H1 (cell line): Measurements from ENCODE around the gene CASP9. TPM values are rescaled to one million over a fixed set of nuclear protein-coding genes. Genes with fewer than 3 reads are reported as not detected.

Experiments
- BRCA1 ChIP-seq: IDR thresholded peaks from 2 replicates; pipeline ENCODE4 v1.6.1; 2012; ENCODE audit warnings: low read depth, low read length, improper control_type of control experiment
- CEBPB ChIP-seq: IDR thresholded peaks from 2 replicates; pipeline ENCODE4 v1.6.1; 2012; ENCODE audit warnings: low read depth, low read length
- CHD7 ChIP-seq: fragments of 300-600 bp; sonication (generic); IDR thresholded peaks from 2 replicates; pipeline ENCODE4 v1.7.1; 2012; ENCODE audit warnings: low read length, moderate library complexity, mild to moderate bottlenecking, inconsistent platforms; ENCODE audit not compliant: insufficient replicate concordance
- EP300 ChIP-seq, 2 experiments: IDR thresholded peaks; 1 replicate in 1 of 2; 2 replicates in 1 of 2; pipeline ENCODE4 v1.6.1; 2011 to 2012; ENCODE audit warnings: low read depth in 2 of 2, low read length in 2 of 2, mild to moderate bottlenecking in 2 of 2, borderline replicate concordance in 1 of 2, inconsistent platforms in 1 of 2, moderate library complexity in 1 of 2
- JUND ChIP-seq: IDR thresholded peaks from 2 replicates; pipeline ENCODE4 v1.6.1; 2011; ENCODE audit warnings: mild to moderate bottlenecking, improper control_type of control experiment, low read length
- NRF1 ChIP-seq: IDR thresholded peaks from 2 replicates; pipeline ENCODE4 v1.6.1; 2011; ENCODE audit warnings: mild to moderate bottlenecking, low read depth, low read length, improper control_type of control experiment
- PHF8 ChIP-seq: fragments of 200-600 bp; sonication (generic); conservative IDR thresholded peaks from 2 replicates; pipeline ENCODE4 v1.7.1; 2012; ENCODE audit warnings: low read depth, mild to moderate bottlenecking, inconsistent platforms, low read length, moderate library complexity
- RFX5 ChIP-seq: IDR thresholded peaks from 2 replicates; pipeline ENCODE4 v1.6.1; 2011; ENCODE audit warnings: low read depth, low read length, improper control_type of control experiment, borderline replicate concordance
- SP4 ChIP-seq: IDR thresholded peaks from 2 replicates; pipeline ENCODE4 v1.6.1; 2012; ENCODE audit warnings: low read length, inconsistent platforms
- TBP ChIP-seq: IDR thresholded peaks from 2 replicates; pipeline ENCODE4 v1.6.1; 2011; ENCODE audit warnings: low read depth, low read length, improper control_type of control experiment
- ZNF274 ChIP-seq: IDR thresholded peaks from 2 replicates; pipeline ENCODE4 v1.7.0; 2012; ENCODE audit warnings: low read length, borderline replicate concordance; ENCODE audit errors: extremely low read depth
- polyA plus RNA-seq, 7 experiments: library from polyadenylated mRNA; depleted of rRNA in 3 of 7; stranded (reverse) in 5 of 7; unstranded in 2 of 7; fragments of >200 nt in 5 of 7; fragments of 200-250 nt in 2 of 7; gene quantifications; 1 replicate in 5 of 7; 2 replicates in 1 of 7; 4 replicates in 1 of 7; pipeline versions ENCODE4 v1.2.1 to v1.2.3, GENCODE V29; 2011 to 2013; ENCODE audit warnings: missing spikeins in 2 of 7, mixed read lengths in 2 of 7
- total RNA-seq: library from RNA; stranded (reverse); fragmentation: NEBNext Ultra II Directional; extraction: Animal tissue kit (Norgen Biotek cat#: 25700); gene quantifications from 2 replicates; pipeline ENCODE4 v1.2.1, GENCODE V29; 2021

Gene CASP9
- total and polyA plus RNA-seq, 2 of the 8 experiments (the other 6 are each of a cell fraction or from before 2014, with no cell fraction given), result 14.8 to 36.3 TPM

- TF ChIP-seq CHD7, result no peak
- no peak for TF ChIP-seq SP4
- no peak for TF ChIP-seq EP300 (IDR thresholded peaks at IDR 0.05; ENCODE audit: borderline replicate concordance in 1 of 2, low read depth in 2 of 2, low read length in 2 of 2)
- TF ChIP-seq BRCA1, result no peak
- TF ChIP-seq NRF1, result no peak
- TF ChIP-seq ZNF274, result no peak
- TF ChIP-seq TBP, result no peak
- no peak for TF ChIP-seq CEBPB
- TF ChIP-seq RFX5, result no peak
- no peak for TF ChIP-seq PHF8
- no peak for TF ChIP-seq JUND
- TF ChIP-seq, all 59 proteins: peak for 0
These were observed 74.4 kb downstream of the CASP9 start (continued) for GRCh38 chr1:15449567-15449966.
